MM.1S (cell line): ENCODE results near the gene KAT6B.

Experiments used
- DNase-seq: peaks from one replicate; pipeline ENCODE4 v3.0.0-alpha.2; 2015
- H2AFZ ChIP-seq: fragments of 300-600 bp; sonication (generic); 2 replicates; pipeline ENCODE4 v1.6.0; 2016; ENCODE audit warnings: antibody characterized with exemption, low read length
- H3F3A ChIP-seq: fragments of 300-600 bp; sonication (generic); 2 replicates; pipeline ENCODE4 v1.6.1; 2016; ENCODE audit warnings: mild to moderate bottlenecking, antibody characterized with exemption, low read length, moderate library complexity, mixed read lengths; ENCODE audit not compliant: insufficient read depth
- H3K27ac ChIP-seq: fragments of 300-600 bp; sonication (generic); 2 replicates; pipeline ENCODE4 v1.5.1; 2016; ENCODE audit warnings: mild to moderate bottlenecking, low read length
- H3K27me3 ChIP-seq: fragments of 300-600 bp; sonication (generic); replicated peaks from 2 replicates; pipeline ENCODE4 v1.6.0; 2016; ENCODE audit warnings: low read length; ENCODE audit not compliant: insufficient read depth
- H3K36me3 ChIP-seq: fragments of 300-600 bp; sonication (generic); replicated peaks from 2 replicates; pipeline ENCODE4 v1.6.1; 2016; ENCODE audit warnings: mild to moderate bottlenecking, low read length, mixed read lengths; ENCODE audit not compliant: insufficient read depth
- H3K4me1 ChIP-seq: fragments of 300-600 bp; sonication (generic); 2 replicates; pipeline ENCODE4 v1.6.1; 2016; ENCODE audit warnings: low read length, mixed read lengths
- H3K4me2 ChIP-seq: fragments of 300-600 bp; sonication (generic); 2 replicates; pipeline ENCODE4 v1.6.0; 2016; ENCODE audit warnings: low read depth, low read length
- H3K4me3 ChIP-seq: fragments of 300-600 bp; sonication (generic); 2 replicates; pipeline ENCODE4 v1.5.1; 2016; ENCODE audit warnings: low read length, mixed read lengths
- H3K79me2 ChIP-seq: fragments of 300-600 bp; sonication (generic); 2 replicates; pipeline ENCODE4 v1.6.1; 2016; ENCODE audit warnings: mixed run types, low read length, mixed read lengths
- H3K9ac ChIP-seq: fragments of 300-600 bp; sonication (generic); 2 replicates; pipeline ENCODE4 v1.6.1; 2016; ENCODE audit warnings: low read length, mixed read lengths
- H3K9me2 ChIP-seq: fragments of 300-600 bp; sonication (generic); replicated peaks from 2 replicates; pipeline ENCODE4 v1.6.1; 2016; ENCODE audit warnings: mild to moderate bottlenecking, low read length, mixed read lengths; ENCODE audit not compliant: insufficient read depth
- H3K9me3 ChIP-seq: fragments of 300-600 bp; sonication (generic); replicated peaks from 2 replicates; pipeline ENCODE4 v1.6.1; 2016; ENCODE audit warnings: mild to moderate bottlenecking, low read length, mixed read lengths; ENCODE audit not compliant: insufficient read depth
- H4K20me1 ChIP-seq: fragments of 300-600 bp; sonication (generic); 2 replicates; pipeline ENCODE4 v1.6.1; 2016; ENCODE audit warnings: mild to moderate bottlenecking, low read length, moderate library complexity, mixed read lengths; ENCODE audit not compliant: insufficient read depth
- CTCF ChIP-seq: fragments of 300-600 bp; sonication (generic); IDR thresholded peaks from 2 replicates; pipeline ENCODE4 v1.5.1; 2016; ENCODE audit warnings: antibody characterized with exemption, low read length, mixed read lengths
- EZH2 ChIP-seq: fragments of 300-600 bp; sonication (generic); optimal IDR thresholded peaks from 2 replicates; pipeline ENCODE3; 2017; ENCODE audit warnings: low read depth, mild to moderate bottlenecking, antibody characterized with exemption, low read length, mixed read lengths
- EZH2phosphoT487 ChIP-seq: fragments of 300-600 bp; sonication (generic); IDR thresholded peaks from 2 replicates; pipeline ENCODE4 v1.6.1; 2018; ENCODE audit warnings: antibody characterized with exemption, low read length

The KAT6B gene

GRCh38 chr10:75038335-75038734 is 211.9 kb downstream of the KAT6B start:
- H3K79me2 ChIP-seq, result no peaks in the 10 kb centered on the region

GRCh38 chr10:75040576-75040975 is 214.2 kb downstream of the KAT6B start:
- Histone ChIP-seq H3K9me3 (no peaks in the 10 kb centered on the region), H3K27me3 (no peaks in the 10 kb centered on the region), H3K4me3 (no peak overlapping the region), H2AFZ (no peak overlapping the region), H3F3A (no peaks in the 10 kb centered on the region), H3K9me2 (no peaks in the 10 kb centered on the region), H3K36me3 (no peaks in the 10 kb centered on the region), H3K4me2 (no peak overlapping the region), H3K4me1 (no peaks in the 10 kb centered on the region), H4K20me1 (no peaks in the 10 kb centered on the region), H3K79me2 (no peaks in the 10 kb centered on the region), H3K9ac (no peak overlapping the region), H3K27ac (no peak overlapping the region)
- TF ChIP-seq EZH2, result no peak
- TF ChIP-seq EZH2phosphoT487, result no peak
- no peak for TF ChIP-seq CTCF
- DNase-seq, result no peak

More at GRCh38 chr10:75038335-75038734, 211.9 kb downstream of the KAT6B start:
- no peak overlapping the region for H3K4me3 ChIP-seq
- no peak for TF ChIP-seq CTCF
- no peak for TF ChIP-seq EZH2phosphoT487
- no peak for TF ChIP-seq EZH2
- no peaks in the 10 kb centered on the region for H3K36me3 ChIP-seq
- no peak for DNase-seq
- no peaks in the 10 kb centered on the region for H3K4me1 ChIP-seq
- H4K20me1 ChIP-seq, result no peaks in the 10 kb centered on the region
- H3K4me2 ChIP-seq, result no peak overlapping the region
- H3K9me3 ChIP-seq, result no peaks in the 10 kb centered on the region
- H3F3A ChIP-seq, result no peaks in the 10 kb centered on the region
- H3K9ac ChIP-seq, result no peak overlapping the region
- H3K27me3 ChIP-seq, result no peaks in the 10 kb centered on the region
- H2AFZ ChIP-seq, result no peak overlapping the region
- H3K27ac ChIP-seq, result no peak overlapping the region
- no peaks in the 10 kb centered on the region for H3K9me2 ChIP-seq

- Histone ChIP-seq H3K36me3 (no peaks in the 10 kb centered on the region), H3K27ac (no peak overlapping the region), H3K4me2 (no peak overlapping the region), H3K9me2 (no peaks in the 10 kb centered on the region), H3K9ac (no peak overlapping the region), H4K20me1 (no peaks in the 10 kb centered on the region), H2AFZ (no peak overlapping the region), H3K27me3 (no peaks in the 10 kb centered on the region), H3K4me1 (no peaks in the 10 kb centered on the region), H3K9me3 (no peaks in the 10 kb centered on the region), H3K4me3 (no peak overlapping the region), H3F3A (no peaks in the 10 kb centered on the region), H3K79me2 (no peaks in the 10 kb centered on the region)
- DNase-seq, result no peak
- TF ChIP-seq CTCF (no peak), EZH2phosphoT487 (no peak), EZH2 (no peak)
These were observed 216.0 kb downstream of the KAT6B start for GRCh38 chr10:75042292-75042974.
